D721Med (cell line): ENCODE results near the gene GAR1.
"Not testable (repeated sequence)": the region's sequence is repeated elsewhere in the genome, so short reads cannot be mapped to it uniquely, and the experiment has no call there.

Source experiments
- DNase-seq: peaks from one replicate; pipeline ENCODE4 v3.0.0; 2011; ENCODE audit warnings: low spot score; ENCODE audit not compliant: insufficient read length
- FAIRE-seq: peaks from 2 replicates; lab custom pipeline; 2011; peaks lifted over from hg19 to GRCh38; lab: Jason Lieb, UNC
- TF ChIP-seq, protein P1 (sequence below): IDR thresholded peaks from 2 replicates; pipeline ENCODE4 v1.5.1; 2012; ENCODE audit warnings: mild to moderate bottlenecking, control low read depth; ENCODE audit not compliant: insufficient read depth; ENCODE audit errors: missing control alignments

GAR1 gene

DNA sequence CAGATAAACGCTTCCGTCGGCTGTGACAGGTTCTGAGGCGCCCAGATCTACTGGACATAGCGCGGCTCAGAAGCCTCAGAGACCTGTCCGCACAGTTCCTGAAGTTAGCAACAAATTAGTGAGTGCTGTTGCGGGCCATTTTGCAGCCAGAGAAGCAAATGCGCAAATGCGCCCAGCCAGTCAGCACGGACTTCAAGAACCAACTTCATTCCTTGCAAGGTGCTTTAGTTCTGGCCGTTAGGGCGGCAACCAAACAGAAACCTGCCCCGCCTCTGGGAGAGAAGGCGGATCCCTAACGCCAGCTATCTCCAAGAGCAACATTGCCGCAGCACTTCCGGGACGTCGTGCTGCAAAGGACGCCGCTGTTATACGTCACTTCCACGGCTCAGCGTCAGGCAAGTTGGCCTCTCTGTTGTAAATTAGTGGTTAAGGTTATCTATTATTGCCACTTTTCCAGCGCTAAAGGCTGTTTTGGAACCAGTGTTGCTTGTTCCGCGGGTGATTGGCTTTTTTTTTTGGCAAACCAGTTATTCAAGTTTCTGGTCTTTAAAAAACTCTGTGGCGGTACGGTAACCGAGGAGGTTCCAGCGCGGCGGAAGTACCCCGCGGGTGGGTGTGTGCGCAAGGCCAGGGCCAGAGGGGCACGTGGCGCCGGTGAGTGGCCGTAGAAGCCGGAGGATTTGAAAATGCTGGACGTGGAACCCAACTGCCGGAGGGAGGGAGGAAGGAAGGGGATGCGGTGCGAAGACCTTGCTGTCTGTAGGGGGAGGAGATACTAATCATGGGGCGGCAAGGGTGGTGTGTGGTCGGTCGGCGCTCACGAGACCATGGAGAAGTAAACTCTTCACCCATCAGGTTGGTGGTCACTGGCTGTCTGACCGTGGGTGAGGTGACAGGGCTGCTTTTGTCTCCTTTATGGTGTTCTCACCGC, at the start of gene GAR1:
Gene GAR1, plus strand, starts transcription at position 612 of the 931 bp plus-strand sequence. CDS start 403 bp downstream, outside the sequence.
- DNase-seq, result peak; percentile 70
- TF ChIP-seq, protein P1, sequence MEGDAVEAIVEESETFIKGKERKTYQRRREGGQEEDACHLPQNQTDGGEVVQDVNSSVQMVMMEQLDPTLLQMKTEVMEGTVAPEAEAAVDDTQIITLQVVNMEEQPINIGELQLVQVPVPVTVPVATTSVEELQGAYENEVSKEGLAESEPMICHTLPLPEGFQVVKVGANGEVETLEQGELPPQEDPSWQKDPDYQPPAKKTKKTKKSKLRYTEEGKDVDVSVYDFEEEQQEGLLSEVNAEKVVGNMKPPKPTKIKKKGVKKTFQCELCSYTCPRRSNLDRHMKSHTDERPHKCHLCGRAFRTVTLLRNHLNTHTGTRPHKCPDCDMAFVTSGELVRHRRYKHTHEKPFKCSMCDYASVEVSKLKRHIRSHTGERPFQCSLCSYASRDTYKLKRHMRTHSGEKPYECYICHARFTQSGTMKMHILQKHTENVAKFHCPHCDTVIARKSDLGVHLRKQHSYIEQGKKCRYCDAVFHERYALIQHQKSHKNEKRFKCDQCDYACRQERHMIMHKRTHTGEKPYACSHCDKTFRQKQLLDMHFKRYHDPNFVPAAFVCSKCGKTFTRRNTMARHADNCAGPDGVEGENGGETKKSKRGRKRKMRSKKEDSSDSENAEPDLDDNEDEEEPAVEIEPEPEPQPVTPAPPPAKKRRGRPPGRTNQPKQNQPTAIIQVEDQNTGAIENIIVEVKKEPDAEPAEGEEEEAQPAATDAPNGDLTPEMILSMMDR, result no peak
- peak; percentile 69 for FAIRE-seq

DNA sequence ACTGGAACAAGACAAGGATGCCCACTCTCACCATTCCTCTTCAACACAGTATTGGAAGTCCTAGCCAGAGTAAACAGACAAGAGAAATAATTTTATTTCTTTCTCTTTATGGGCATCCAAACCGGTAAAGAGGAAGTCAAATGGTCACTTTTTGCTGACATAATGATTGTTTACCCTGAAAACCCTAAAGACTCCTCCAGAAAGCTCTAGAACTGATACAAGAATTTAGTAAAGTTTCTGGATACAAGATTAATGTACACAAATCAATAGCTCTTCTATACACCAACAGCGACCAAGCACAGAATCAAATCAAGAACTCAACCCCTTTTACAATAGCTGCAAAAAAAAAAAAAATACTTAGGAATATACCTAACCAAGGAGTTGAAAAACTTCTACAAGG, 33.5 kb upstream of the GAR1 start:
- DNase-seq, FAIRE-seq: not testable (repeated sequence)

DNA sequence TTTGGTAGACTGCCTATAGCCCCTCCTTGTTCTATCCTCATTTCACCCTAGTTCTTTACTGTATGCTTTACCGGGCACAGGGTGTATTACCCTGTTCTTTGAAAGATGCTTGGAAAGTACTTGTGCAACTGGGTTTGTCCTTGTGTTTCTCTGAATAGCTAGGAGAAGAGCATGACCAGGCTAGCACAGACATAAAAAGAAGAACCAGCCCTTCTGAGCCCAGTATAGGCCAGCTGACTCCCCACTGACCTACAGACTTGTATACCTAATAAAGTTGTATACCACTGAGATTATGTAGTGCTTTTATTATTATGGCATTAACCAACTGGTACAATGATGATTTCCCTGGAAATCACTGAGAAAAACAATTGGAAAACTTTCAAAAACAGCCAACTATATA, 28.7 kb upstream of the GAR1 start:
- TF ChIP-seq, protein P1, result no peak
- FAIRE-seq (no peak), DNase-seq (no peak)

DNA sequence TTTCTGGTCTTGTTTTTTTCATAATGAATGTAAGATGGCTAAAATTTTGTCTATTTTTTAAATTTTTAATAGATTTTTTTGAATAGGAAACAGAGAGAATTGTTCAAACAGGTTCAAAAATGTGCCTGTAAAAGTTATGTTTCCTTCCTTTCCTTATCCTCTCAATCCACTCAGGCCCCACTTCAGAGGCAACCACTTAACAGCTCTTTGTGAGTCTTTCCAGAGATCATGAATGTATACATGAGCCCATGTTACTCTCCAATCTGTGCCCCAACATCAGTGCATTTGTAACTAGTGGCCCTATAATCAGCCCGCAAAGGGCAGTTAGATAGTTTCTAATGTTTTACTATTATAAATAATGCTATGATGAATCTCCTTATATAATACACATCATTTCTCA, 27.8 kb upstream of the GAR1 start:
- no peak for DNase-seq
- FAIRE-seq, result no peak
- TF ChIP-seq, protein P1, result no peak

DNA sequence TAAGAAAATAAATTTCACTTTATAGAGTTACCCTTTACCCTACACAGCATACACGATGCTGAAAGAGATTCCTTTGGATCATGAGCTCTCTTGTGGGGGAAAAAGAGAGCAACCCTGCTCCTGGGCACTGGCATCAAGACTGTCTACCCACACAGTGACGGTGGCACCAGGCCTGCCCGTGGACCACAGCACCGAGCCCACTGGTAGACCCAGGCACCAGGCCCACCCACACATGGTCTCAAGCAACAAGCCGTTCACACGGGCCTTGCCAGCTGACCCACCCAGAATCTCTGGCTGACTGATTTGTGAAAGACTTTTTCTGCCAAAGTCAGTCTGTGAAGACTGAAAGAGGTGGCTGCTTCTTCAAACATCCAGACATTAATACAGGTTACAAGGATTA, 20.5 kb upstream of the GAR1 start:
- DNase-seq, result no peak
- no peak for FAIRE-seq
- TF ChIP-seq, protein P1, result no peak

DNA sequence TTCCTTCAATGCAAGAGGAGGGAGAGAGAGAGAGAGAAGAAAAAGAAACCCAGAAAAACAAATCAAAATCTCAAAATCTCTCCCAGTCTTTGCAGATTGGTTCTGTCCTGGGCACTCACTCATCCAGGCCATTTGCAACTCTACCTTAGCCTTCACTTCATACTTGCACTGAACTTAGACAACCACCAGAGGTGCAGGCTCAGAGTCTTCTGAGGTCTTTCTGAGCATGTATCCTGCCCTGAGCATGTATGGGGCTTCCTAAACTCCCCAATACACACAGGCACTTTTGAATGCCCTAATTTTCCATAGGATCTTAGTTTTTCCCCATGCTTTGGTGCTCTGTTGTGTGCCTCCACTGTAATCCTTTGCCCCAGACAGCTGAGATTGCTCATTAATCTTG, 16.7 kb upstream of the GAR1 start:
- FAIRE-seq, result no peak

DNA sequence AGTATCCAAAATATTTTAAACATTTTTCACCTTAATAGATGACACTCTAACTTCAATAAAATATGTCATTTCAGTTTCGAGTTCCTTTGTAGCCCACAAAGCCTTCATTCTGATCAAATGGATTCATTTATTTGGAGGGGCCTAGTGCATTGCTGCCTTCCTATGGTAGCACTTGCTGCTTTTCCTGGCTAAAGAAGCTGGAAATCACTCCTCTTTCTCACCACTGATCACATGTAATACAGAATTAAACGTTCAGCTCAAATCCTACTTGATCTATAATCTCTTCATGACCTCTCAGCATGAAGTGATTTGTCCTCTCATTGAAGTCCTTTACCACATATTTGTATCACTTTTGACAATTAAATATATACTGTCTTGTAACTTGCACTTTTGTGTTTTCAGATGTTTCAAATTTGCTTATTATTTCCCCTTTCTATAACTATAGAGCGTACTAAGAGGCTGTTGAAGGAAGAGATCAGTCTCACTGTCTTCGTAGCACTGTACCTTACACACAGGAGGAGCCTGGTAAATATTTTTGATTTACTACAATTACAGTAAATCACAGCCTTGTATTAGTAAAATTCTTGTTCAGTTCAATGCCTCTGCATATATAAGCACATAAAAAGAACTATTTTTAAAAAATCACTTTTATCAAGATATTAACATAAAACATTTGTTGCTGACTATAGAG, 14.3 kb upstream of the GAR1 start:
- TF ChIP-seq, protein P1, result no peak
- no peak for DNase-seq
- no peak for FAIRE-seq

More for the DNA sequence above, 16.7 kb upstream of the GAR1 start:
- DNase-seq, result no peak
- TF ChIP-seq, protein P1, result no peak
